Liver (tissue), 9 donors: ENCODE data around the gene NUBPL. TPM values are rescaled to one million over a fixed set of nuclear protein-coding genes. Genes with fewer than 3 reads are reported as not detected.

Experiments
- DNase-seq: peaks from one replicate; pipeline ENCODE4 v3.0.0-alpha.2; 2017; ENCODE audit warnings: low spot score
- H3K27ac ChIP-seq, 2 donors: one replicate each; pipeline ENCODE4 v1.7.0; 2013; ENCODE audit warnings: inconsistent platforms in 2 of 2, low read length in 2 of 2, control low read depth in 1 of 2, low read depth in 1 of 2, mild to moderate bottlenecking in 1 of 2
- H3K27me3 ChIP-seq, 4 donors: one replicate each; pipeline versions ENCODE4 v1.6.1 to v1.7.0; 2013; ENCODE audit warnings: low read length in 3 of 4, inconsistent platforms in 1 of 4, mild to moderate bottlenecking in 1 of 4, moderate library complexity in 1 of 4; ENCODE audit not compliant: control insufficient read depth in 4 of 4, insufficient read depth in 4 of 4
- H3K36me3 ChIP-seq, 4 donors: one replicate each; pipeline versions ENCODE4 v1.6.1 to v1.7.0; 2013; ENCODE audit warnings: low read length in 3 of 4, mild to moderate bottlenecking in 3 of 4, low read depth in 1 of 4, moderate library complexity in 1 of 4; ENCODE audit not compliant: control insufficient read depth in 4 of 4, insufficient read depth in 3 of 4
- H3K4me1 ChIP-seq, 4 donors: one replicate each; pipeline versions ENCODE4 v1.6.1 to v1.7.0; 2013; ENCODE audit warnings: low read length in 3 of 4, mild to moderate bottlenecking in 3 of 4, moderate library complexity in 1 of 4; ENCODE audit not compliant: control insufficient read depth in 4 of 4, insufficient read depth in 4 of 4
- H3K4me3 ChIP-seq, 3 donors: one replicate each; pipeline versions ENCODE4 v1.6.1 to v1.7.0; 2013; ENCODE audit warnings: low read length in 3 of 3, control low read depth in 1 of 3, low read depth in 1 of 3, mild to moderate bottlenecking in 1 of 3
- H3K9ac ChIP-seq, 2 donors: one replicate each; pipeline ENCODE4 v1.7.0; 2013; ENCODE audit warnings: low read length in 2 of 2, mild to moderate bottlenecking in 2 of 2, moderate library complexity in 2 of 2, control low read depth in 1 of 2, low read depth in 1 of 2
- H3K9me3 ChIP-seq, 4 donors: one replicate each; pipeline versions ENCODE4 v1.6.1 to v1.7.0; 2013; ENCODE audit warnings: low read length in 3 of 4; ENCODE audit not compliant: control insufficient read depth in 4 of 4
- EGR1 ChIP-seq, 2 donors: IDR thresholded peaks; 2 replicates each; pipeline ENCODE4 v1.6.1; 2016 to 2018; ENCODE audit warnings: antibody characterized with exemption in 2 of 2, low read depth in 2 of 2
- FOXA1 ChIP-seq: IDR thresholded peaks from 2 replicates; pipeline ENCODE4 v1.6.1; 2016; ENCODE audit warnings: antibody characterized with exemption
- FOXA2 ChIP-seq: IDR thresholded peaks from 2 replicates; pipeline ENCODE4 v1.6.1; 2016; ENCODE audit warnings: antibody characterized with exemption
- GABPA ChIP-seq, 2 donors: IDR thresholded peaks in 1 of 2; conservative IDR thresholded peaks in 1 of 2; 2 replicates each; pipeline ENCODE4 v1.6.1; 2016; ENCODE audit warnings: antibody characterized with exemption in 2 of 2, mild to moderate bottlenecking in 1 of 2, moderate library complexity in 1 of 2
- HNF4A ChIP-seq, 2 donors: conservative IDR thresholded peaks; 2 replicates each; pipeline ENCODE4 v1.6.1; 2016; ENCODE audit warnings: antibody characterized with exemption in 2 of 2, mild to moderate bottlenecking in 2 of 2
- HNF4G ChIP-seq: IDR thresholded peaks from 2 replicates; pipeline ENCODE4 v1.6.1; 2016; ENCODE audit warnings: antibody characterized with exemption
- JUND ChIP-seq, 2 donors: IDR thresholded peaks; 2 replicates each; pipeline ENCODE4 v1.6.1; 2016; ENCODE audit warnings: antibody characterized with exemption in 2 of 2
- RXRA ChIP-seq, 2 donors: IDR thresholded peaks; 2 replicates each; pipeline ENCODE4 v1.6.1; 2017 to 2018; ENCODE audit warnings: antibody characterized with exemption in 2 of 2, mild to moderate bottlenecking in 1 of 2
- SP1 ChIP-seq: IDR thresholded peaks from 2 replicates; pipeline ENCODE4 v1.6.1; 2018; ENCODE audit warnings: antibody characterized with exemption, mild to moderate bottlenecking
- TAF1 ChIP-seq: conservative IDR thresholded peaks from 2 replicates; pipeline ENCODE4 v1.6.1; 2016; ENCODE audit warnings: antibody characterized with exemption, mild to moderate bottlenecking
- YY1 ChIP-seq: IDR thresholded peaks from 2 replicates; pipeline ENCODE4 v1.6.1; 2016; ENCODE audit warnings: antibody characterized with exemption, mild to moderate bottlenecking
- WGBS: extraction: QIAGEN DNeasy Blood & Tissue Kit; methylation state at CpG from one replicate; pipeline ENCODE4 v1.1.7; 2013; 5-methylcytosine and 5-hydroxymethylcytosine counted together
- polyA plus RNA-seq, 2 donors: library from polyadenylated mRNA; stranded (reverse) in 1 of 2; unstranded in 1 of 2; fragments of 200-250 nt in 1 of 2; fragments of >200 nt in 1 of 2; fragmentation: Nextera tagmentation in 1 of 2; extraction: Ambion mirVana in 1 of 2; gene quantifications; one replicate each; pipeline versions ENCODE4 v1.2.1 to v1.2.3, GENCODE V29; 2013 to 2015
- total RNA-seq, 2 donors: library from RNA; depleted of rRNA; stranded (reverse); fragments of >200 nt; gene quantifications; one replicate each; pipeline ENCODE4 v1.2.3, GENCODE V29; 2014
- TF ChIP-seq, protein P1 (sequence below): IDR thresholded peaks from 2 replicates; pipeline ENCODE4 v1.6.1; 2016; ENCODE audit warnings: antibody characterized with exemption
- TF ChIP-seq, protein P2 (sequence below): IDR thresholded peaks from 2 replicates; pipeline ENCODE4 v1.6.1; 2016; ENCODE audit warnings: antibody characterized with exemption
- TF ChIP-seq, protein P3 (sequence below): IDR thresholded peaks from 2 replicates; pipeline ENCODE4 v1.6.1; 2016; ENCODE audit warnings: antibody characterized with exemption
- TF ChIP-seq, protein P4 (sequence below): IDR thresholded peaks from 2 replicates; pipeline ENCODE4 v1.6.1; 2016; ENCODE audit warnings: antibody characterized with exemption, mild to moderate bottlenecking
- donor health status: healthy.
- donor health status: healthy.
- donor health status: healthy.
- donor health status: healthy.
- donor health status: healthy.

The NUBPL gene
- total and polyA plus RNA-seq, 4 donors = 4.2 to 9.3 (median 6.7) TPM

DNA sequence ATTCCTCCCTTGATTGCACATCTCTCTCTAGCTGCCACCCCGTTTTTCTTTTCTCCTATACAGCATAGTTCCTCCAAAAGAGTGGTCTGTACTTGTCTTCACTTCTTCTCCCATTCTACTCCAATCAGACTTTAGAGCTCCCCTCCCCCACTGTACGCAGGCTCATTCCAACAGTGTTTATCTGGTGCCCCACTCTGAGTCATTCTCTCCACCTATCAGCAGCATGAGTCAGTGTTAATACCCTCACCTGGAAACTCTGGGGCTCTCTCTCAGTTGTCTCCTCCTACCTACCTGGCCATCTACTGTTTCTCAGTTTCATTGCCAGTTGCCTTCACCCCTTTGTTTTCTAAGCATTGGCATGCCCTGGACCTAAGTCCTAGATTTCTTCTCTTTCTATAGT lies 340.8 kb downstream of the NUBPL start:
- H3K4me3 ChIP-seq = no peak overlapping the region
- WGBS = 70% methylated on average over 2 of the region's 2 CpGs
- DNase-seq = no peak

DNA sequence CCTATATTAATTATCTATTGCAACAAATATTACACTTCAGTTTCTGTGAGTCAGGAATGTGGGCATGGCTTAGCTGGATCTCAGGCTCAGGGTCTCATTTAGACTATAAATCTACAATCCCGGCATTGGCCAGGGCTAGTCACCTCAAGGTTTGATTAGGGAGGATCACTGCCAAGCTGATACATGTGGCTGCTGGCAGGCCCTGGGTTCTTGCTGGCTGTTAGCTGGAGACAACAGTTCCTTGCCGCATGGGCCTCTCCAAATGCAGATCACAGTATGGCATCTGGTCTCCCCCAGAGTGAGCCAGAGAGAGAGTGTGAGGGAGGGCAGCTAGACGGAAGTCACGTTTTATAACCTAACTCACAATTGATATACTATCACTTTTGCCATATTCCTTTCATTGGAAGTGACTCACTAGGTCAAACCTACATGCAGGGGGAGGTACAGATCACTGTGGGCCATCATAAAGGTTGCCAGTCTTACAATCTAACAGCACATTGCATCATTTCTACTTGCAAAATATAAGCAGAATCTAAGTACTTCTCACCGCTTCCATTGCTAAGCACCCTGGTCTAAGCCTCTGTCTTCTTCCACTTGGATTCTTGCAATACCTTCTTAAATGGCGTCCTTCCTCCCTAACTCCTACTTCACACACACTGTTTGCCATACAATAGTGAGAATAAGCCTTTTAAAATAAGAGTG lies 341.9 kb downstream of the NUBPL start:
- 79% methylated on average over 6 of the region's 6 CpGs for WGBS
- no peak overlapping the region for H3K4me3 ChIP-seq
- no peak for DNase-seq
- TF ChIP-seq HNF4G (no peak), FOXA2 (no peak), SP1 (no peak), YY1 (no peak), RXRA (IDR thresholded peaks at IDR 0.05) (no peak), HNF4A (conservative IDR thresholded peaks at IDR 0.05) (no peak), FOXA1 (no peak), GABPA (IDR thresholded peaks at IDR 0.05 in 1 of 2, conservative IDR thresholded peaks at IDR 0.05 in 1 of 2) (no peak)
- TF ChIP-seq, protein P1, sequence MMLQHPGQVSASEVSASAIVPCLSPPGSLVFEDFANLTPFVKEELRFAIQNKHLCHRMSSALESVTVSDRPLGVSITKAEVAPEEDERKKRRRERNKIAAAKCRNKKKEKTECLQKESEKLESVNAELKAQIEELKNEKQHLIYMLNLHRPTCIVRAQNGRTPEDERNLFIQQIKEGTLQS = no peak
- TF ChIP-seq, protein P2, sequence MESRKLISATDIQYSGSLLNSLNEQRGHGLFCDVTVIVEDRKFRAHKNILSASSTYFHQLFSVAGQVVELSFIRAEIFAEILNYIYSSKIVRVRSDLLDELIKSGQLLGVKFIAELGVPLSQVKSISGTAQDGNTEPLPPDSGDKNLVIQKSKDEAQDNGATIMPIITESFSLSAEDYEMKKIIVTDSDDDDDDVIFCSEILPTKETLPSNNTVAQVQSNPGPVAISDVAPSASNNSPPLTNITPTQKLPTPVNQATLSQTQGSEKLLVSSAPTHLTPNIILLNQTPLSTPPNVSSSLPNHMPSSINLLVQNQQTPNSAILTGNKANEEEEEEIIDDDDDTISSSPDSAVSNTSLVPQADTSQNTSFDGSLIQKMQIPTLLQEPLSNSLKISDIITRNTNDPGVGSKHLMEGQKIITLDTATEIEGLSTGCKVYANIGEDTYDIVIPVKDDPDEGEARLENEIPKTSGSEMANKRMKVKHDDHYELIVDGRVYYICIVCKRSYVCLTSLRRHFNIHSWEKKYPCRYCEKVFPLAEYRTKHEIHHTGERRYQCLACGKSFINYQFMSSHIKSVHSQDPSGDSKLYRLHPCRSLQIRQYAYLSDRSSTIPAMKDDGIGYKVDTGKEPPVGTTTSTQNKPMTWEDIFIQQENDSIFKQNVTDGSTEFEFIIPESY = no peak
- TF ChIP-seq, protein P3, sequence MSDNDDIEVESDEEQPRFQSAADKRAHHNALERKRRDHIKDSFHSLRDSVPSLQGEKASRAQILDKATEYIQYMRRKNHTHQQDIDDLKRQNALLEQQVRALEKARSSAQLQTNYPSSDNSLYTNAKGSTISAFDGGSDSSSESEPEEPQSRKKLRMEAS = no peak
- TF ChIP-seq, protein P4, sequence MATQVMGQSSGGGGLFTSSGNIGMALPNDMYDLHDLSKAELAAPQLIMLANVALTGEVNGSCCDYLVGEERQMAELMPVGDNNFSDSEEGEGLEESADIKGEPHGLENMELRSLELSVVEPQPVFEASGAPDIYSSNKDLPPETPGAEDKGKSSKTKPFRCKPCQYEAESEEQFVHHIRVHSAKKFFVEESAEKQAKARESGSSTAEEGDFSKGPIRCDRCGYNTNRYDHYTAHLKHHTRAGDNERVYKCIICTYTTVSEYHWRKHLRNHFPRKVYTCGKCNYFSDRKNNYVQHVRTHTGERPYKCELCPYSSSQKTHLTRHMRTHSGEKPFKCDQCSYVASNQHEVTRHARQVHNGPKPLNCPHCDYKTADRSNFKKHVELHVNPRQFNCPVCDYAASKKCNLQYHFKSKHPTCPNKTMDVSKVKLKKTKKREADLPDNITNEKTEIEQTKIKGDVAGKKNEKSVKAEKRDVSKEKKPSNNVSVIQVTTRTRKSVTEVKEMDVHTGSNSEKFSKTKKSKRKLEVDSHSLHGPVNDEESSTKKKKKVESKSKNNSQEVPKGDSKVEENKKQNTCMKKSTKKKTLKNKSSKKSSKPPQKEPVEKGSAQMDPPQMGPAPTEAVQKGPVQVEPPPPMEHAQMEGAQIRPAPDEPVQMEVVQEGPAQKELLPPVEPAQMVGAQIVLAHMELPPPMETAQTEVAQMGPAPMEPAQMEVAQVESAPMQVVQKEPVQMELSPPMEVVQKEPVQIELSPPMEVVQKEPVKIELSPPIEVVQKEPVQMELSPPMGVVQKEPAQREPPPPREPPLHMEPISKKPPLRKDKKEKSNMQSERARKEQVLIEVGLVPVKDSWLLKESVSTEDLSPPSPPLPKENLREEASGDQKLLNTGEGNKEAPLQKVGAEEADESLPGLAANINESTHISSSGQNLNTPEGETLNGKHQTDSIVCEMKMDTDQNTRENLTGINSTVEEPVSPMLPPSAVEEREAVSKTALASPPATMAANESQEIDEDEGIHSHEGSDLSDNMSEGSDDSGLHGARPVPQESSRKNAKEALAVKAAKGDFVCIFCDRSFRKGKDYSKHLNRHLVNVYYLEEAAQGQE = no peak

More for the DNA sequence above, 340.8 kb downstream of the NUBPL start:
- Histone ChIP-seq H3K4me1 (no peaks in the 10 kb centered on the region), H3K9ac (no peak overlapping the region), H3K27ac (no peak overlapping the region), H3K27me3 (no peaks in the 10 kb centered on the region), H3K36me3 (no peaks in the 10 kb centered on the region), H3K9me3 (no peaks in the 10 kb centered on the region)
- no peak for TF ChIP-seq RXRA (IDR thresholded peaks at IDR 0.05)
- no peak for TF ChIP-seq EGR1 (IDR thresholded peaks at IDR 0.05; ENCODE audit: low read depth in 2 of 2)
- TF ChIP-seq FOXA2 = no peak
- TF ChIP-seq FOXA1 = no peak
- TF ChIP-seq, protein P3 = no peak
- TF ChIP-seq, protein P4 = no peak
- no peak for TF ChIP-seq TAF1
- TF ChIP-seq JUND (IDR thresholded peaks at IDR 0.05) = no peak
- TF ChIP-seq, protein P2 = no peak
- TF ChIP-seq GABPA (IDR thresholded peaks at IDR 0.05 in 1 of 2, conservative IDR thresholded peaks at IDR 0.05 in 1 of 2) = no peak
- no peak for TF ChIP-seq HNF4A (conservative IDR thresholded peaks at IDR 0.05)
- no peak for TF ChIP-seq YY1
- TF ChIP-seq SP1 = no peak

More for the DNA sequence above, 341.9 kb downstream of the NUBPL start:
- Histone ChIP-seq H3K27ac (no peak overlapping the region), H3K9ac (no peak overlapping the region), H3K36me3 (no peaks in the 10 kb centered on the region), H3K27me3 (no peaks in the 10 kb centered on the region), H3K9me3 (no peaks in the 10 kb centered on the region), H3K4me1 (no peaks in the 10 kb centered on the region)
